Nephron progenitor cell (in vitro differentiated cells): ENCODE measurements around the gene FAM163B.
A peak's percentile ranks its signal among the peaks of the same experiment; 100 is the strongest.

Source experiments
- DNase-seq: peaks from one replicate; pipeline ENCODE4 v3.0.0; 2021
- H3K27ac Mint-ChIP-seq: 2 replicates; pipeline ENCODE4 v1.8.0; 2021; ENCODE audit warnings: mild to moderate bottlenecking, moderate library complexity, mixed read lengths
- H3K27me3 Mint-ChIP-seq: 2 replicates; pipeline ENCODE4 v1.8.0; 2021; ENCODE audit warnings: mild to moderate bottlenecking, low read depth, mixed read lengths; ENCODE audit not compliant: poor library complexity
- H3K36me3 Mint-ChIP-seq: 2 replicates; pipeline ENCODE4 v1.8.0; 2021; ENCODE audit warnings: low read depth, mixed read lengths
- H3K4me1 Mint-ChIP-seq: 2 replicates; pipeline ENCODE4 v1.8.0; 2021; ENCODE audit warnings: mixed read lengths
- H3K4me3 Mint-ChIP-seq: 2 replicates; pipeline ENCODE4 v1.8.0; 2021; ENCODE audit warnings: mild to moderate bottlenecking, moderate library complexity, mixed read lengths
- H3K9me3 Mint-ChIP-seq: 2 replicates; pipeline ENCODE4 v1.8.0; 2021; ENCODE audit warnings: mild to moderate bottlenecking, moderate library complexity, mixed read lengths
- CTCF ChIP-seq: fragments of 200-600 bp; sonication (generic); IDR thresholded peaks from 2 replicates; pipeline ENCODE4 v1.5.0; 2021; ENCODE audit warnings: antibody characterized with exemption

Gene FAM163B

GRCh38 chr9:133580419-133580738 is 28.8 kb downstream of the FAM163B start:
- H3K27ac Mint-ChIP-seq, result no peak overlapping the region
- no peaks in the 10 kb centered on the region for H3K36me3 Mint-ChIP-seq
- no peak overlapping the region for H3K4me3 Mint-ChIP-seq
- H3K27me3 Mint-ChIP-seq, result peaks cover 11% of the 10 kb centered on the region
- H3K4me1 Mint-ChIP-seq, result peaks cover 88% of the 10 kb centered on the region
- no peak for DNase-seq
- no peak for TF ChIP-seq CTCF
- no peaks in the 10 kb centered on the region for H3K9me3 Mint-ChIP-seq

- peak overlapping the region; percentile 15 for H3K4me3 Mint-ChIP-seq
- no peaks in the 10 kb centered on the region for H3K9me3 Mint-ChIP-seq
- no peak overlapping the region for H3K27ac Mint-ChIP-seq
- DNase-seq, result no peak
- peaks cover 8% of the 10 kb centered on the region for H3K27me3 Mint-ChIP-seq
- no peak for TF ChIP-seq CTCF
- H3K4me1 Mint-ChIP-seq, result peaks cover 85% of the 10 kb centered on the region
- H3K36me3 Mint-ChIP-seq, result no peaks in the 10 kb centered on the region
These were observed 29.4 kb downstream of the FAM163B start for GRCh38 chr9:133579601-133580418.

GRCh38 chr9:133578524-133579441 is 30.4 kb downstream of the FAM163B start:
- Mint-ChIP-seq H3K36me3 (no peaks in the 10 kb centered on the region), H3K27ac (no peak overlapping the region), H3K27me3 (peaks cover 8% of the 10 kb centered on the region), H3K4me1 (peaks cover 75% of the 10 kb centered on the region), H3K4me3 (no peak overlapping the region), H3K9me3 (no peaks in the 10 kb centered on the region)
- DNase-seq, result no peak
- TF ChIP-seq CTCF, result no peak

- no peak for TF ChIP-seq CTCF
- no peak overlapping the region for H3K4me3 Mint-ChIP-seq
- H3K27ac Mint-ChIP-seq, result no peak overlapping the region
- H3K27me3 Mint-ChIP-seq, result peaks cover 8% of the 10 kb centered on the region
- peaks cover 72% of the 10 kb centered on the region for H3K4me1 Mint-ChIP-seq
- H3K9me3 Mint-ChIP-seq, result no peaks in the 10 kb centered on the region
- no peaks in the 10 kb centered on the region for H3K36me3 Mint-ChIP-seq
- no peak for DNase-seq
These were observed 31.5 kb downstream of the FAM163B start for GRCh38 chr9:133577737-133578112.

- peaks cover 5% of the 10 kb centered on the region for H3K27me3 Mint-ChIP-seq
- no peak for TF ChIP-seq CTCF
- no peak for DNase-seq
- no peak overlapping the region for H3K27ac Mint-ChIP-seq
- H3K36me3 Mint-ChIP-seq, result no peaks in the 10 kb centered on the region
- H3K4me1 Mint-ChIP-seq, result peaks cover 65% of the 10 kb centered on the region
- no peaks in the 10 kb centered on the region for H3K9me3 Mint-ChIP-seq
- H3K4me3 Mint-ChIP-seq, result peak overlapping the region; percentile 45
These were observed 32.1 kb downstream of the FAM163B start for GRCh38 chr9:133576875-133577736.
